RPMI7951 (cell line): Measurements from ENCODE around the gene C1orf115. TPM values are rescaled to one million over a fixed set of nuclear protein-coding genes. Genes with fewer than 3 reads are reported as not detected.
"Not testable (repeated sequence)": the region's sequence is repeated elsewhere in the genome, so short reads cannot be mapped to it uniquely, and the experiment has no call there.

Experiments used
- DNase-seq: peaks from one replicate; pipeline ENCODE4 v3.0.0-alpha.2; 2012; ENCODE audit warnings: low read depth
- total RNA-seq: library from RNA; depleted of rRNA; stranded (reverse); fragments of >200 nt; shearing (Covaris generic); gene quantifications from 2 replicates; pipeline ENCODE4 v1.2.3, GENCODE V29; 2014; rRNA removed

The C1orf115 gene
- 0.72 and 0.88 TPM in 2 replicates for total RNA-seq

GRCh38 chr1:220690140-220691052 lies at the start of gene C1orf115:
Gene C1orf115, plus strand, starts transcription at chr1:220690363. Its CDS starts 40 bp downstream, at chr1:220690403.
- peak; percentile 30 for DNase-seq

- DNase-seq, result no peak
These were observed 47.9 kb upstream of the C1orf115 start for GRCh38 chr1:220642285-220642684.

GRCh38 chr1:220652995-220653394 lies 37.2 kb upstream of the C1orf115 start:
- DNase-seq, result no peak

GRCh38 chr1:220655509-220655908 lies 34.7 kb upstream of the C1orf115 start:
- no peak for DNase-seq

GRCh38 chr1:220655961-220656740 lies 34.0 kb upstream of the C1orf115 start:
- no peak for DNase-seq

- DNase-seq, result no peak
These were observed 23.8 kb upstream of the C1orf115 start for GRCh38 chr1:220666349-220666748.

GRCh38 chr1:220669005-220669404 lies 21.2 kb upstream of the C1orf115 start:
- DNase-seq, result no peak

GRCh38 chr1:220670365-220670764 lies 19.8 kb upstream of the C1orf115 start:
- DNase-seq, result no peak

GRCh38 chr1:220673921-220674320 lies 16.2 kb upstream of the C1orf115 start:
- DNase-seq, result no peak

- DNase-seq, result no peak
These were observed 12.9 kb upstream of the C1orf115 start for GRCh38 chr1:220677251-220677650.

GRCh38 chr1:220680085-220680687 lies 10.0 kb upstream of the C1orf115 start:
- DNase-seq, result peak; percentile 46

- peak; percentile 39 for DNase-seq
These were observed 8.8 kb upstream of the C1orf115 start for GRCh38 chr1:220681220-220681880.

- DNase-seq, result no peak
These were observed 7.1 kb upstream of the C1orf115 start for GRCh38 chr1:220682901-220683576.

- not testable (repeated sequence) for DNase-seq
These were observed 6.4 kb upstream of the C1orf115 start for GRCh38 chr1:220683716-220684115.

- no peak for DNase-seq
These were observed 5.3 kb upstream of the C1orf115 start for GRCh38 chr1:220684890-220685289.

GRCh38 chr1:220685879-220686278 lies 4.3 kb upstream of the C1orf115 start:
- DNase-seq, result no peak

- DNase-seq, result no peak
These were observed 2.4 kb upstream of the C1orf115 start for GRCh38 chr1:220687809-220688208.

- no peak for DNase-seq
These were observed 497 bp upstream of the C1orf115 start for GRCh38 chr1:220689666-220690065.

GRCh38 chr1:220691053-220691684 lies 1.0 kb downstream of the C1orf115 start:
- no peak for DNase-seq

GRCh38 chr1:220692436-220693228 lies 2.5 kb downstream of the C1orf115 start:
- no peak for DNase-seq
